Astrocyte (in vitro differentiated cells and primary cell): ENCODE measurements around the gene PTOV1.

Source experiments
- EZH2 ChIP-seq: IDR thresholded peaks from 2 replicates; pipeline ENCODE4 v1.6.1; 2012; ENCODE audit warnings: mild to moderate bottlenecking, low read length, inconsistent platforms; ENCODE audit not compliant: insufficient read depth
- TF ChIP-seq, protein P1 (sequence below): IDR thresholded peaks from 2 replicates; pipeline ENCODE4 v1.5.1; 2011; ENCODE audit warnings: low read depth, mild to moderate bottlenecking, inconsistent platforms, low read length, moderate library complexity; ENCODE audit not compliant: insufficient read depth

DNA sequence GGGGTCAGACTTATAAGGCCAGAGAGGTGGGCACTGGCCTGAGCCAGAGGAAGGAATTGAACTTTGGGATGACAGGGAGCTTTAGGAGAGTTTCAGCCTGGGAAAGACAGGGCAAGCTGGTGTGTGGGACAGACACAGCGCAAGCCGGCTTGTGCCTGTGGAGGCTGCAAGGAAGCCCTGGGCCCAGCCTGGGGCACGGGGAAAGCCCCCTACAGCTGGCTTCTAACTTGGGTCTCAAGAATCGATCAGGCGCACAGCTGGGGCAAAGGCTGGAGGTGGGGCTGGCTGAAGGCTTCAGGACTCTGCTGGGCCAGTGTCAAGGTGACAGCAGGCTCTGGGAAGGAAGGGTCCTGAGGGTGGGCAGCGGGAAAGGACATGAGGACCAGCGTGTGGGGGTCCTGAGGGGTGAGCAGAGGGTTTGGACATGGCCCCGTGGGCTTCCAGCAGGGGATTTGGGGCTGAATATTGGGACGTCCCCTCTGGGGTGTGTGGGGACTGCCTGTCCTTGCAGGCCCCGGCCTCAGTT, 3.0 kb downstream of the PTOV1 start:
- TF ChIP-seq, protein P1, sequence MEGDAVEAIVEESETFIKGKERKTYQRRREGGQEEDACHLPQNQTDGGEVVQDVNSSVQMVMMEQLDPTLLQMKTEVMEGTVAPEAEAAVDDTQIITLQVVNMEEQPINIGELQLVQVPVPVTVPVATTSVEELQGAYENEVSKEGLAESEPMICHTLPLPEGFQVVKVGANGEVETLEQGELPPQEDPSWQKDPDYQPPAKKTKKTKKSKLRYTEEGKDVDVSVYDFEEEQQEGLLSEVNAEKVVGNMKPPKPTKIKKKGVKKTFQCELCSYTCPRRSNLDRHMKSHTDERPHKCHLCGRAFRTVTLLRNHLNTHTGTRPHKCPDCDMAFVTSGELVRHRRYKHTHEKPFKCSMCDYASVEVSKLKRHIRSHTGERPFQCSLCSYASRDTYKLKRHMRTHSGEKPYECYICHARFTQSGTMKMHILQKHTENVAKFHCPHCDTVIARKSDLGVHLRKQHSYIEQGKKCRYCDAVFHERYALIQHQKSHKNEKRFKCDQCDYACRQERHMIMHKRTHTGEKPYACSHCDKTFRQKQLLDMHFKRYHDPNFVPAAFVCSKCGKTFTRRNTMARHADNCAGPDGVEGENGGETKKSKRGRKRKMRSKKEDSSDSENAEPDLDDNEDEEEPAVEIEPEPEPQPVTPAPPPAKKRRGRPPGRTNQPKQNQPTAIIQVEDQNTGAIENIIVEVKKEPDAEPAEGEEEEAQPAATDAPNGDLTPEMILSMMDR: no peak
- TF ChIP-seq EZH2: no peak
